ENCODE results near the gene DDX51. TPM values are rescaled to one million over a fixed set of nuclear protein-coding genes. Genes with fewer than 3 reads are reported as not detected.
"Not testable (repeated sequence)": the region's sequence is repeated elsewhere in the genome, so short reads cannot be mapped to it uniquely, and the experiment has no call there.

DDX51 gene
- polyA plus RNA-seq, 3 donors = 15.2 to 25.7 (median 21.5) TPM

DNA sequence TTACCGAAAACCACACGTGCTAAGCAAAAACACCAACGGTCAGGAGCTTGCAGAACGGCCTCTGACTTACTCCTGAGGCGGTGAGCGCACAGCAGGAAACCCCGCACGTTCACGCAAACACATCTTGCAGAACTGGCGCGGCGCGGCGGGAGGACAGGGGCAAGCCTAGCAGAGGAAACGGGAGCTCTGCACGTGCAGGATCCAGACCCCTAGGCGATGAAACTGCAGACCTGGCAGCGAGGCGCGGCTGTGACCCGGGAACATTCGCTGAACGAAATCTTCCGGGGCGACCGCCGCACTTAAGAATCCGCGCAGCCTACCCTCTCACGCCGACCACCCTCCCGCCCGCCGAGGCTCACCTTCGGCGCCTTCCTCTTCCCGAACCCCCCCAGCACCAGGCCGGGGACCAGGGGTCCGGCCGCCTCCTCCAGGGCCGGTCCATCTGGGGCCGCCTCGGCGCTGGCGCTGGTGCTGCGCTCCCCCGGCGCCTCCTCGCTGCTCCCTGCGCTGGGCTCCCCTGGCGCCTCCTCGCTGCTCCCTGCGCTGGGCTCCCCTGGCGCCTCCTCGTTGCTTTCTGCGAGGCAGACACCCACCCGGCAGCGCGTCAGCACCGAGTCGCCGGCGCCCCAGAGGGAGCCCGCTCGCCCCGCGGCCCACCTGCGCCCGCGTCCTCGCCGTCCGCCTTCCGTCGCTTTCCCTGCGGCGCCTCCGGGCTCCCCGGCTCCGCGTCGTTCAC is 615 bp downstream of the DDX51 start:
- DNase-seq = no peak

GRCh38 chr12:132142679-132143335 is 1.3 kb downstream of the DDX51 start:
- no peak for DNase-seq

DNA sequence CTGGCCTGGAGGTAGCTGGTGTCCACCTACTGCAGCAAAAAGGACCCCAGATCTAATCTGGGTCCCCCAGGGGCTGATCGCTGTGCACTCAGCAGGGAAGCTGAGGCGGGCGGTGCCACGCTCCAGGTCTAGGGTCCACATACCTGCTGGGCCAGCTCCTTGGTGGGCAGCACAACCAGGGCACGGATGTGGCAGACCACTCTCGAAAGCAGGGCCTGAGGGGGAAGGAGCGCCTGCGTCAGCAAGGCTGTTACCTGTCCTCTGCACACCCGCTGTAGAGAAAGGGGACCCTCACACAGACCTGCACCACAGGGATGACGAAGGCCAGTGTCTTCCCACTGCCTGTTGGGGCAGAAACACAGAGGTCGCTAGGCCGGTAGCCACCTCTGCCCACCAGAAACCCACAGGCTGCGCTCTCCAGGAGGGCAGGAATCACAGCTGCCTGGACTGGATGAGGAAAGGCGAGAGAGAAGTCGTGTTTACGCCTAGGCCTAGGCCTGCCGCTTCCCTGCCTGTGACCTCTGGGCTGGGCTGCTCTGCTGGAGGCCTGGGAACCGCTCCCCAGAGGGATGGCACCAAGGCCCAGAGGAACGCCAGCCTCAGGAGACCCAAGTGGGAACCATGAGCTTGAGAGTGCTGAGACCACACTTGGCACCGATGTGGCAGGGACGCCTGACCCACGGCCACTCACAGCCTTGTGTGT is 2.0 kb downstream of the DDX51 start:
- DNase-seq = no peak

DNA sequence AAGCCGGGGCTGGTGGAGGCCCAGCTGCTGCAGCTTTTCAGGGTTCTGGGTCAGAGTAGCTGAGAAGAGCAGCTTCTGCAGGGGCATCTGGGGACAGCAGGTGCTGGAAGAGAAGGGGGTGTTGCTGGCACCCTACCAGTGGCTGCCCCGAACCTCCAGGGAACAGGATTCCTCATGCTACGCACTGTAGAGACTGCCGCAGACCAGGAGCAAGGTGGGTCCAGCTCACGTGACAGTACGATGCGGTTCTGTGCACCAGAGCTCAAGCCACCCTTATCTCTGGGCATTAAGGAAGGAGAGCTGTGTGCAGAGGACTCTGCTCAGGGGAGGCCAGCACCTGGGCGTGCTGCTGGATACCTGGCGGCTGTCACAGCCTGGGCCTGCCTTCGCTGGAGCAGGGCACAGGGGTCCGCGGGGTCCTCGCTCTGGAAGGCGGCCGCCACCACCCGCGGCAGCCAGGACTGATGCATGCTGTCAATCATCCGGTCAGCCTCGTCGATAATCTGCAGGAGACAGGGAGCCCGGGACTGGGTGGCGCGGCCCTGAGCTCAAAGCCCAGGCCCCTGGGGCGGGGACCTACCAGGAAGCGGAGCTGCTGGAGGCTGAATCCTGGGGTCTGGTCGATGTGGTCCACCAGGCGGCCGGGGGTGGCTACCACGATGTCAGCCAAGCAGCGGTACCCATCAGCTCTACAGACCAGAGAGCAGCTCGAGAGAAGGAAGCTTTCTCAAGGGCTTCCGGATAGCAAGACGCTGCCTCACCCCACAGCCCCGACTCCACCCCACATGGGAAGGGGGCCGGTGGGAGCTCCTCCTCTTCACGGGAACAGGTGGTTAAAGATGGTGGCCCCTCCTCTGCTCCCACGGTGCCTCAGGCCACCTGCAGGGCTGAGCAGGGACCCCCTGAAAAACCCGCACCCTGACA is 2.9 kb downstream of the DDX51 start:
- no peak for DNase-seq

DNA sequence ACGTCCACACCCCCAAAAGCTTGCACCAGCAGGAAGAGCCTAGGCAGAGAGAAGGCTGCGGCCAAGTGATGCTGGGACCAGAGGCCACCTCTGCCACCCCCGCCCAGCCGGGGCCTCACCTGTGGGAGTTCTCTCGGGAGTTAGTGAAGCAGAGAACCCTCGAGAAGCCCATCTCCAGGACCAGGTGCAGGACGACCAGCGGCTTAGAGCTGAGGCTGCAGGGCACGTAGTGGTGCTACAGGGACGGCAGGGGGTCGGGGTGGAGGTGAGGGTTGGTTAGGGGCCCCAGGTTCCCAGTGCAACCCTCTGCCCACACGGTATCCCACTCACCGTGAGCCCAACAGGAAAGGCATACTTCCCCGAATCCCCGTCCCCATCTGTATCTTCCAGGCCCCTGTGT is 3.6 kb downstream of the DDX51 start:
- no peak for DNase-seq

GRCh38 chr12:132139912-132140311 is 4.2 kb downstream of the DDX51 start:
- DNase-seq = no peak

- no peak for DNase-seq
Measured at GRCh38 chr12:132138941-132139871, 4.9 kb downstream of the DDX51 start.

DNA sequence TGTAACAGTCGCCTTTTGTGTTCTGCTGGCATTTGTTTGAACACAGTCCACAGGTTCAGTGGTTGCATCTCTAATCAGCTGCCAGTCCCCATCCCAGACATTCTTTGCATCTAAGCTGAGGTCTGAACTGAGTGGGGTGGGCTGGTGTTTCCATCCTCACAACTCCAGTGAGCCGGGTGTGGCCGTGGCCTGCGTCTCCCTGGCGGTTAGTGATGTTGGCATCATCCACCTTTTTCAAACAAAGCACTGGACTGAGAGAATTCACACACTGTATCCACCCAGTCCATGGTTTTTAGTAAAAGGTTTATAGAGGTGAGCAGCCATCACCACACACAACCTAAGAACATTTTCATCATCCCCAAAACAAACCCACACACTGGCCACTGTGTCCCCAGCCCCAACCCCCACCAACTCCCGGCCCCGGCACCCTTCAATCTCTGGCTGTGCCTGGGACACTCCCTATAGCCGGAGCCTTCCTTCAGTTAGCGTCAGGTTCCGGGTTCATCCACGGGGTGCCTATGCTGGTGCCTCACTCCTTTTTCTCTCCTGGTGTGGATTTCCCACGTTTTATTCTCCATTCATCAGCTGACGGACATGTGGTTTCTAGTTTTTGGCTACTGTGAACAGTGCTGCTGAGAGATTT is 6.5 kb downstream of the DDX51 start:
- DNase-seq = no peak

- not testable (repeated sequence) for DNase-seq
Measured at GRCh38 chr12:132136226-132136625, 7.9 kb downstream of the DDX51 start.

GRCh38 chr12:132134653-132135183 is 9.4 kb downstream of the DDX51 start:
- DNase-seq = not testable (repeated sequence)

DNA sequence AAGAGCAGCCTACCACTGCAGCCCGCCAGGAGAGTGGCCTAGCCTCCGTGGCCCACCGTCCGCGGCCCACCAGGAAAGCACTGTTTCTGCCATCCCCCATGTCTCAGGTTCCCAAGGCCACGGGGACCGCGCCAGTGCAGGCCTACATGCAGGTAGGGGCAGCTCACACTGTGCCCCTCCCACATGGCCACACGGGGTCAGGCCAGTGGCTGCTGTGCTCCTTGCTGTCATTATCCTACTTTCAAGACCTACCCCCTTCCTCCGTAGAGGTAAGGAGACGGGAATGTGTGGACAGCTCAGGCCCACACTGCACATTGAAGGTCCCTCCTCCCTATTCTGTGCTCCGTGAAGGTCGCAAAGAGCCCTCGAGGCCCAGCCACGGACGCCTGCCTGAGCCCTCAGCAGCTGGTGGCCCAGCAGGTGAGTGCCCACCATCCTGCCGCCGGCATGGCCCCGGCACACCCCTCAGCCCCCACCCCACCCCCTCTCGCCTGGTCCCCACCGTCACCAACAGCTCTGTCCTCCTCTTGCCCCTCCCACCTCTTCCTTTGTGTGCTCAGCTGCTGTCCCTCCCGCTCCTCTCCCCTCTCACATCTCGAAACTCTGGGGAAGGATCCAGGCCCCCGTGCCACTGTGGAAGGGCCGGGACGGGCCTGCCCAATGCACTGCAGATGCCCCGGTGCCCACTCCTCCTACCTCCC is 10.0 kb downstream of the DDX51 start:
- DNase-seq = no peak

DNA sequence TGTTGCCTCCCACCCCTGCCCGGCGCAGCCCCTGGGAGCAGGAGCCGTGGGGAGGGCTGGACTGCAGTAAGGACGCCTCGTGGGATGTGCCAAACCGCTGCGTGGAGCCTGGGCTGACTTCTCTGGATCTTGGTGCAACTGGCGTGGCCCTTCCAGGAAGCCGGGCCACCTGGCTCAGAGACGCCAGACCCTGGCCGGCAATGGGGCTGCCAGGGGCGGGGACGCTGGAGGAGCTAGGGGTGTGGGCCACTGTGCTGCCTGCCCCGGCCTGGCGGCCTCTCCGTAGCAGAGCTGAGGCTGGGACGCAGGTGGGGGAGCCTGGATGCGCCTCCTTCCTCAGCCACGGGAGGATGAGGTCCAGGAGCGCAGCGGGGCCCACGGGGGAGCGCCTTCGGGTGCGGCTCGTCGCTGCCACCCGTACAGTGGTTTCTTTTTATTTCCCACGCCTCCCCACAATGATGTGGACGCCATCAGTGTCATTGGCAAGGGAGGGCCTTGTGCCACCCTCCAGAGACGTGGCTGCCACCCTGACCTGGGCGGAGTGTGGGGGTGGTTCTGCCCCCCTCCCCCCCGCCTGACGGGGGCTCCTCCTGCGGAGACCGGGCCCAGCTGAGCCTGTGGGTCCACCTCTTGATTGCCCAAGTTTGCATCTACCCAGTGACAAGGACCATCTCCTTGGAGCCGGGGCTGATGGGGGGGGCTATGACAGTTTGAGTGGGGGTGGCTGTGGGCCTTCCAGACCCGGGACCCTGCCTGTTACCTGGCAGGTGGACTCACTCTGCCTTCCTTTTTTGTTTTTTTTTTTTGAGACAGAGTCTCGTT is 11.3 kb downstream of the DDX51 start:
- no peak for DNase-seq

- no peak for DNase-seq
Measured at GRCh38 chr12:132131952-132132351, 12.2 kb downstream of the DDX51 start.

DNA sequence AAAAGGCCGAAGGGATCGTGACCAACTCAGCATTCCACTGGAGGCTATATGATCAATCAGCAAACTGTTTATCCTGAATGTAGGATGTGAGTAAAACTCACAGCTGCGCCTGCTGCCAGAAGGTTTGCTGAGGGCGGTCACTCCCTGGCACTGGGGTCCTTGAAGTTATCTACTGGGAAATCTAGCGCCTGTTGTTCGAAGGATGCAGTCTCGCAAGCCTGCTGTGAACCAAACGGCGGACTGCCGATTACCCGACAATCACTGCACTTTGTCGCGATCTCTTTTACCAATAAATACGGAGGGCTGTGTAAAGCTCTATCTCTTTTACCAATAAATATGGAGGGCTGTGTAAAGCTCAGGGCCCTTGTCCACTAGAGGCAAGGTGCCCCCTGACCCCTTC is 12.9 kb downstream of the DDX51 start:
- DNase-seq = no peak

- DNase-seq = no peak
Measured at GRCh38 chr12:132130690-132131089, 13.4 kb downstream of the DDX51 start.

DNA sequence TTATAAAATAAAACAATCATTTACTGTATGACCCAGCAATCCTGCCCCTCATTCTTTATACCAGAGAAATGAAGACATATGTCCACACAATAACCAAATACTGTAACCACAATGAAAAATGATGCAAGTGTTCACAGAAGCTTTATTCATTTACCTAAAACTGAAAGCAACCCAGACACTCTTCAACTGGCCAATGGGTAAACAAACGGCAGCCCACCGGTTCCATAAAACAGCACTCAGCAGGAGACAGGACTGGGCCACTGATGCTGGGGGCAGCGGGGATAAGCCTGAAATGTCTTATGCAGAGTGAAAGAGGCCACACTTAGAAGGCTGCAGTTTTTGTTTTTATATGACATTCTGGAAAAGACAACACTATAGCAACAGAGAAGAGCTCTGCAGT is 15.1 kb downstream of the DDX51 start:
- DNase-seq = no peak

DNA sequence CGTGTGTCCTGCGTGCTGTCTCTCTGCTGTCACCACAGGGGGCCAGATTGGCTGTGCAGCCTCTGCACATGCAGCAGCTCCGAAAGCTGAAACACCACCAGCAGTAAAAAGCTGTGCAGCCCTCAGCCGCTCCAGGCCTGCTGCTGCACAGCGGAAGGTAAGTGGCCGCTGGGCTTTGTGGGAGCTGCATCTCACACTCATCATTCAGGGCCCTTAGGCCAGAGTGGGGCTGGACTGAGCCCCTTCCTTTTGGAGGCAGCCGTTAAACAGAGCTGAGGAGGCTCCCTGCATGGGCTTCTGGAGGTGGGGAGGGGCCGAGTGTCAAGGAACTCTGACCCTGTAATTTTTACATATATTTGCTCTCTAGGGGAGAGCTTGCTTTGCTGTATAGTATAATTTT is 17.1 kb downstream of the DDX51 start:
- no peak for DNase-seq

GRCh38 chr12:132125736-132126135 is 18.4 kb downstream of the DDX51 start:
- no peak for DNase-seq
